Right lobe of liver (tissue), 4 donors: ENCODE data around the gene GALNT2.

ENCODE experiments used
- POLR2A ChIP-seq: fragments of 450-650 bp; IDR thresholded peaks from one replicate; pipeline ENCODE4 v1.6.1; 2017; ENCODE audit warnings: antibody characterized with exemption, mild to moderate bottlenecking
- TF ChIP-seq, protein P1 (sequence below), 4 donors: fragments of 200-600 bp in 3 of 4; fragments of 450-650 bp in 1 of 4; IDR thresholded peaks; one replicate each; pipeline versions ENCODE4 v1.5.1 to v1.8.0; 2016 to 2022; ENCODE audit warnings: antibody characterized with exemption in 4 of 4, mild to moderate bottlenecking in 2 of 4
- donor health status: DM: no; HTN: no; CAD: no.
- donor health status: DM: no; HTN: no; CAD: no.
- donor health status: DM: no; HTN: yes; CAD: no.

DNA sequence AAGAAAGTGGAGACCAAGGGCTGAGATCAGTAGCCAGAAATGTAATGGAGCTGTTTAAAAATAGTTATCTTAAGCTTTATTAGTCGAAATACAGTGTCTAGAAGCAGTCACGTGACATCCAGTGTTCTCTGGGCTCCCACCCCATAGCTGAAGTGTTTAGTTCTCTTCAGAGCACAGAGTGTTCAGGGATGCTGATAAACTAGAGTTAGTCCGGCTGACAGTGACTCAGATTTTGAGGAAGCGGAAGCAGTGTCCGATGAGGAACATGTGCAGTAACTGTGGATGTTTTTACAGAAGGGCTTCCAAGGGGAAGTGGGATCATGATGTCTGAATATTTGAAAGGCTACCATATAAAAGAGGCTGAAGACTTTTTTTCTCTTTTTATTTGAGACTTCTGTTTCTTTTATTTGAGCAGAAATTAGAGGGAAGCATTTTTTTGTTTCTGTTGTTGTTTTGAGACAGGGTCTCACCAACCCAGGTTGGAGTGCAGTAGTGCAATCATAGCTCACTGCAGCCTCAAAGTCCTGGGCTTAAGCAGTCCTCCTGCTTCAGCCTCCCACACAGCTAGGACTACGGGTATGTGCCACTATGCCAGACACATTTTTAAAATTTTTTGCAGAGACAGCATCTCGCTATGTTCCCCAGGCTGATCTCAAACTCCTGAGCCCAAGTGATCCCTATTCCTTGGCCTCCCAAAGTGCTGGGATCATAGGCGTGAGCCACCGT, 124.2 kb downstream of the GALNT2 start:
- TF ChIP-seq, protein P1, sequence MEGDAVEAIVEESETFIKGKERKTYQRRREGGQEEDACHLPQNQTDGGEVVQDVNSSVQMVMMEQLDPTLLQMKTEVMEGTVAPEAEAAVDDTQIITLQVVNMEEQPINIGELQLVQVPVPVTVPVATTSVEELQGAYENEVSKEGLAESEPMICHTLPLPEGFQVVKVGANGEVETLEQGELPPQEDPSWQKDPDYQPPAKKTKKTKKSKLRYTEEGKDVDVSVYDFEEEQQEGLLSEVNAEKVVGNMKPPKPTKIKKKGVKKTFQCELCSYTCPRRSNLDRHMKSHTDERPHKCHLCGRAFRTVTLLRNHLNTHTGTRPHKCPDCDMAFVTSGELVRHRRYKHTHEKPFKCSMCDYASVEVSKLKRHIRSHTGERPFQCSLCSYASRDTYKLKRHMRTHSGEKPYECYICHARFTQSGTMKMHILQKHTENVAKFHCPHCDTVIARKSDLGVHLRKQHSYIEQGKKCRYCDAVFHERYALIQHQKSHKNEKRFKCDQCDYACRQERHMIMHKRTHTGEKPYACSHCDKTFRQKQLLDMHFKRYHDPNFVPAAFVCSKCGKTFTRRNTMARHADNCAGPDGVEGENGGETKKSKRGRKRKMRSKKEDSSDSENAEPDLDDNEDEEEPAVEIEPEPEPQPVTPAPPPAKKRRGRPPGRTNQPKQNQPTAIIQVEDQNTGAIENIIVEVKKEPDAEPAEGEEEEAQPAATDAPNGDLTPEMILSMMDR (IDR thresholded peaks at IDR 0.05) = no peak
- no peak for TF ChIP-seq POLR2A
